CD4-positive, alpha-beta T cell treated with Interleukin-4 for 4 hours (primary cell): Measurements from ENCODE around the gene MRPS9.
A peak's percentile ranks its signal among the peaks of the same experiment; 100 is the strongest.

Source experiments
- DNase-seq: peaks from one replicate; pipeline ENCODE4 v3.0.0-alpha.2; 2020

Gene MRPS9

GRCh38 chr2:105080461-105080860, 42.6 kb downstream of the MRPS9 start:
- DNase-seq, result no peak

GRCh38 chr2:105081006-105081601, 43.2 kb downstream of the MRPS9 start:
- DNase-seq, result no peak

GRCh38 chr2:105082107-105082506, 44.2 kb downstream of the MRPS9 start:
- DNase-seq, result no peak

- no peak for DNase-seq
These were observed 47.7 kb downstream of the MRPS9 start for GRCh38 chr2:105085525-105085924.

- DNase-seq, result no peak
These were observed 49.4 kb downstream of the MRPS9 start for GRCh38 chr2:105087273-105087672.

- no peak for DNase-seq
These were observed 52.2 kb downstream of the MRPS9 start for GRCh38 chr2:105090091-105090490.

- no peak for DNase-seq
These were observed 54.9 kb downstream of the MRPS9 start for GRCh38 chr2:105092797-105093196.

- DNase-seq, result no peak
These were observed 61.3 kb downstream of the MRPS9 start for GRCh38 chr2:105099153-105099552.

- no peak for DNase-seq
These were observed 62.4 kb downstream of the MRPS9 start for GRCh38 chr2:105100046-105100840.

GRCh38 chr2:105102001-105102400, 64.1 kb downstream of the MRPS9 start:
- DNase-seq, result no peak

- DNase-seq, result no peak
These were observed 65.1 kb downstream of the MRPS9 start for GRCh38 chr2:105102963-105103421.

GRCh38 chr2:105103481-105103880, 65.6 kb downstream of the MRPS9 start:
- DNase-seq, result no peak

GRCh38 chr2:105104208-105104731, 66.4 kb downstream of the MRPS9 start:
- no peak for DNase-seq

GRCh38 chr2:105110295-105110829, 72.5 kb downstream of the MRPS9 start:
- DNase-seq, result no peak

- no peak for DNase-seq
These were observed 73.7 kb downstream of the MRPS9 start for GRCh38 chr2:105111365-105112150.

GRCh38 chr2:105112345-105112744, 74.5 kb downstream of the MRPS9 start:
- no peak for DNase-seq

GRCh38 chr2:105113616-105114291, 75.9 kb downstream of the MRPS9 start:
- no peak for DNase-seq

- peak; percentile 46 for DNase-seq
These were observed 76.7 kb downstream of the MRPS9 start for GRCh38 chr2:105114551-105114950.

GRCh38 chr2:105116348-105116747, 78.5 kb downstream of the MRPS9 start:
- no peak for DNase-seq

- no peak for DNase-seq
These were observed 79.7 kb downstream of the MRPS9 start for GRCh38 chr2:105117565-105117964.

GRCh38 chr2:105118960-105119359, 81.1 kb downstream of the MRPS9 start:
- DNase-seq, result no peak

- DNase-seq, result no peak
These were observed 83.6 kb downstream of the MRPS9 start for GRCh38 chr2:105121434-105121833.

- no peak for DNase-seq
These were observed 87.6 kb downstream of the MRPS9 start for GRCh38 chr2:105125428-105125827.
